ENCODE results near the gene DCTPP1. TPM values are rescaled to one million over a fixed set of nuclear protein-coding genes. Genes with fewer than 3 reads are reported as not detected.

Gene DCTPP1
- total and polyA plus RNA-seq, 2 of the 13 experiments (the other 11 are each of a cell fraction or from before 2014, with no cell fraction given), result 54.8 to 74.4 TPM

DNA sequence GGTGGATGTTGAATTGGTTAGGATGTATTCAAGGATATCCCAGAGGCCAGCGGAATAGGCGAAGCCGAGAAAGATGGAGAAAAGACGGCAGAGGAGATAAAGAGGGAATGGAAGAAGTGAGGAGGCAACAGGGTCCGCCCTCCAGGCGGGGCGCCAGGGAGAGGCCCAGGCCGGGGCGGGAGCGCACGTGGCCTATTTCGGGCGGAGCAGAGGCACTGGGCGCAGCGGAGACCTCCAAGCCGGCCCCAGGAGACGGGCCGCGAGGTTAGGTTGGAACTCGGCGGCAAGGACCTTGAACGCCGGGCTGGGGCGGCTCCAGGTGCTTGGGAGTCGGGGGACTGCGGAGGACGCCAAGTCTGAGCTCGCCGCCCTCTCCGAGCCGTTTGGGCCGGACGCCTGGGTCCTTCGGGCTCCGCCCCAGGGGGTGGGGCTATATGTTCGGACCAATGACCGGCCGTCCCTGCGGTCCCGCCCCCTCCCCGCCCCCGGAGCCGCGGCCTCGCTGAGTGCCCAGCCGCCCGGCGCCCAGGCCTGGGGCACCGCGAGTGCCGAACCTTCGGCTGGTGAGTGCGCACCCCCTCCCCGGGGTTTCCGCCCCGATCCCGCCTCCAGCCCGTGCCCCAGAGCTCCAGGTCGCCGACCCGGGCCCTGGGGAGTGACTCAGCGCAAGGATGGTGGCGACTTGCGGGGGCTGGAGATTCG is 22.6 kb downstream of the DCTPP1 start, which contains the start of gene ZNF771 (continued):
- TF ChIP-seq, protein P1, sequence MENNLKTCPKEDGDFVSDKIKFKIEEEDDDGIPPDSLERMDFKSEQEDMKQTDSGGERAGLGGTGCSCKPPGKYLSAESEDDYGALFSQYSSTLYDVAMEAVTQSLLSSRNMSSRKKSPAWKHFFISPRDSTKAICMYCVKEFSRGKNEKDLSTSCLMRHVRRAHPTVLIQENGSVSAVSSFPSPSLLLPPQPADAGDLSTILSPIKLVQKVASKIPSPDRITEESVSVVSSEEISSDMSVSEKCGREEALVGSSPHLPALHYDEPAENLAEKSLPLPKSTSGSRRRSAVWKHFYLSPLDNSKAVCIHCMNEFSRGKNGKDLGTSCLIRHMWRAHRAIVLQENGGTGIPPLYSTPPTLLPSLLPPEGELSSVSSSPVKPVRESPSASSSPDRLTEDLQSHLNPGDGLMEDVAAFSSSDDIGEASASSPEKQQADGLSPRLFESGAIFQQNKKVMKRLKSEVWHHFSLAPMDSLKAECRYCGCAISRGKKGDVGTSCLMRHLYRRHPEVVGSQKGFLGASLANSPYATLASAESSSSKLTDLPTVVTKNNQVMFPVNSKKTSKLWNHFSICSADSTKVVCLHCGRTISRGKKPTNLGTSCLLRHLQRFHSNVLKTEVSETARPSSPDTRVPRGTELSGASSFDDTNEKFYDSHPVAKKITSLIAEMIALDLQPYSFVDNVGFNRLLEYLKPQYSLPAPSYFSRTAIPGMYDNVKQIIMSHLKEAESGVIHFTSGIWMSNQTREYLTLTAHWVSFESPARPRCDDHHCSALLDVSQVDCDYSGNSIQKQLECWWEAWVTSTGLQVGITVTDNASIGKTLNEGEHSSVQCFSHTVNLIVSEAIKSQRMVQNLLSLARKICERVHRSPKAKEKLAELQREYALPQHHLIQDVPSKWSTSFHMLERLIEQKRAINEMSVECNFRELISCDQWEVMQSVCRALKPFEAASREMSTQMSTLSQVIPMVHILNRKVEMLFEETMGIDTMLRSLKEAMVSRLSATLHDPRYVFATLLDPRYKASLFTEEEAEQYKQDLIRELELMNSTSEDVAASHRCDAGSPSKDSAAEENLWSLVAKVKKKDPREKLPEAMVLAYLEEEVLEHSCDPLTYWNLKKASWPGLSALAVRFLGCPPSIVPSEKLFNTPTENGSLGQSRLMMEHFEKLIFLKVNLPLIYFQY (CRISPR knock-in tag; IDR thresholded peaks at IDR 0.05; ENCODE audit: borderline replicate concordance), result peak; percentile 98
- peak; percentile 82 for TF ChIP-seq RNF2 (conservative IDR thresholded peaks at IDR 0.05; ENCODE audit: low read depth)
- no peak for TF ChIP-seq HCFC1 (IDR thresholded peaks at IDR 0.05; ENCODE audit: low read depth, low read length)
- peak; percentile 50; the same call in 1 of the 2 replicates for TF ChIP-seq ZNF296 (CRISPR knock-in tag; conservative IDR thresholded peaks at IDR 0.05)
- TF ChIP-seq GTF3A (CRISPR knock-in tag; conservative IDR thresholded peaks at IDR 0.05), result no peak
- peak; percentile 59 for TF ChIP-seq ZMYM3 (CRISPR knock-in tag; IDR thresholded peaks at IDR 0.05)
- TF ChIP-seq, protein P2, sequence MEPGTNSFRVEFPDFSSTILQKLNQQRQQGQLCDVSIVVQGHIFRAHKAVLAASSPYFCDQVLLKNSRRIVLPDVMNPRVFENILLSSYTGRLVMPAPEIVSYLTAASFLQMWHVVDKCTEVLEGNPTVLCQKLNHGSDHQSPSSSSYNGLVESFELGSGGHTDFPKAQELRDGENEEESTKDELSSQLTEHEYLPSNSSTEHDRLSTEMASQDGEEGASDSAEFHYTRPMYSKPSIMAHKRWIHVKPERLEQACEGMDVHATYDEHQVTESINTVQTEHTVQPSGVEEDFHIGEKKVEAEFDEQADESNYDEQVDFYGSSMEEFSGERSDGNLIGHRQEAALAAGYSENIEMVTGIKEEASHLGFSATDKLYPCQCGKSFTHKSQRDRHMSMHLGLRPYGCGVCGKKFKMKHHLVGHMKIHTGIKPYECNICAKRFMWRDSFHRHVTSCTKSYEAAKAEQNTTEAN (CRISPR knock-in tag; conservative IDR thresholded peaks at IDR 0.05), result peak; percentile 42; the same call in 1 of the 2 replicates
- TF ChIP-seq, protein P3, sequence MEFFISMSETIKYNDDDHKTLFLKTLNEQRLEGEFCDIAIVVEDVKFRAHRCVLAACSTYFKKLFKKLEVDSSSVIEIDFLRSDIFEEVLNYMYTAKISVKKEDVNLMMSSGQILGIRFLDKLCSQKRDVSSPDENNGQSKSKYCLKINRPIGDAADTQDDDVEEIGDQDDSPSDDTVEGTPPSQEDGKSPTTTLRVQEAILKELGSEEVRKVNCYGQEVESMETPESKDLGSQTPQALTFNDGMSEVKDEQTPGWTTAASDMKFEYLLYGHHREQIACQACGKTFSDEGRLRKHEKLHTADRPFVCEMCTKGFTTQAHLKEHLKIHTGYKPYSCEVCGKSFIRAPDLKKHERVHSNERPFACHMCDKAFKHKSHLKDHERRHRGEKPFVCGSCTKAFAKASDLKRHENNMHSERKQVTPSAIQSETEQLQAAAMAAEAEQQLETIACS (CRISPR knock-in tag; IDR thresholded peaks at IDR 0.05), result 0 out of 2 replicates have a peak, but pooled peaks have one; percentile 2
- TF ChIP-seq, protein P4, sequence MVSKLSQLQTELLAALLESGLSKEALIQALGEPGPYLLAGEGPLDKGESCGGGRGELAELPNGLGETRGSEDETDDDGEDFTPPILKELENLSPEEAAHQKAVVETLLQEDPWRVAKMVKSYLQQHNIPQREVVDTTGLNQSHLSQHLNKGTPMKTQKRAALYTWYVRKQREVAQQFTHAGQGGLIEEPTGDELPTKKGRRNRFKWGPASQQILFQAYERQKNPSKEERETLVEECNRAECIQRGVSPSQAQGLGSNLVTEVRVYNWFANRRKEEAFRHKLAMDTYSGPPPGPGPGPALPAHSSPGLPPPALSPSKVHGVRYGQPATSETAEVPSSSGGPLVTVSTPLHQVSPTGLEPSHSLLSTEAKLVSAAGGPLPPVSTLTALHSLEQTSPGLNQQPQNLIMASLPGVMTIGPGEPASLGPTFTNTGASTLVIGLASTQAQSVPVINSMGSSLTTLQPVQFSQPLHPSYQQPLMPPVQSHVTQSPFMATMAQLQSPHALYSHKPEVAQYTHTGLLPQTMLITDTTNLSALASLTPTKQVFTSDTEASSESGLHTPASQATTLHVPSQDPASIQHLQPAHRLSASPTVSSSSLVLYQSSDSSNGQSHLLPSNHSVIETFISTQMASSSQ (IDR thresholded peaks at IDR 0.05; ENCODE audit: low read depth), result no peak
- TF ChIP-seq, protein P4 (CRISPR knock-in tag; IDR thresholded peaks at IDR 0.05; ENCODE audit: borderline replicate concordance), result peak; percentile 70; the same call in 1 of the 2 replicates
- TF ChIP-seq XBP1 (CRISPR knock-in tag; IDR thresholded peaks at IDR 0.05), result no peak
- TF ChIP-seq ZNF883 (CRISPR knock-in tag; IDR thresholded peaks at IDR 0.05; ENCODE audit: not compliant biosample characterization), result peak; percentile 94
- TF ChIP-seq ZFP62 (CRISPR knock-in tag; IDR thresholded peaks at IDR 0.05), result no peak
- TF ChIP-seq, protein P5, sequence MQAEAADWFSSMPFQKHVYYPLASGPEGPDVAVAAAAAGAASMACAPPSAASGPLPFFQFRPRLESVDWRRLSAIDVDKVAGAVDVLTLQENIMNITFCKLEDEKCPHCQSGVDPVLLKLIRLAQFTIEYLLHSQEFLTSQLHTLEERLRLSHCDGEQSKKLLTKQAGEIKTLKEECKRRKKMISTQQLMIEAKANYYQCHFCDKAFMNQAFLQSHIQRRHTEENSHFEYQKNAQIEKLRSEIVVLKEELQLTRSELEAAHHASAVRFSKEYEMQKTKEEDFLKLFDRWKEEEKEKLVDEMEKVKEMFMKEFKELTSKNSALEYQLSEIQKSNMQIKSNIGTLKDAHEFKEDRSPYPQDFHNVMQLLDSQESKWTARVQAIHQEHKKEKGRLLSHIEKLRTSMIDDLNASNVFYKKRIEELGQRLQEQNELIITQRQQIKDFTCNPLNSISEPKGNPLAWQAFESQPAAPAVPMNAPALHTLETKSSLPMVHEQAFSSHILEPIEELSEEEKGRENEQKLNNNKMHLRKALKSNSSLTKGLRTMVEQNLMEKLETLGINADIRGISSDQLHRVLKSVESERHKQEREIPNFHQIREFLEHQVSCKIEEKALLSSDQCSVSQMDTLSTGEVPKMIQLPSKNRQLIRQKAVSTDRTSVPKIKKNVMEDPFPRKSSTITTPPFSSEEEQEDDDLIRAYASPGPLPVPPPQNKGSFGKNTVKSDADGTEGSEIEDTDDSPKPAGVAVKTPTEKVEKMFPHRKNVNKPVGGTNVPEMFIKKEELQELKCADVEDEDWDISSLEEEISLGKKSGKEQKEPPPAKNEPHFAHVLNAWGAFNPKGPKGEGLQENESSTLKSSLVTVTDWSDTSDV (CRISPR knock-in tag; IDR thresholded peaks at IDR 0.05), result peak; percentile 92
- TF ChIP-seq ELF1 (CRISPR knock-in tag; IDR thresholded peaks at IDR 0.05), result peak; percentile 25; the same call in 1 of the 2 replicates

Data from HepG2 (cell line).